Heart left ventricle (tissue), 16 donors: ENCODE results near the gene RAD50. TPM values are rescaled to one million over a fixed set of nuclear protein-coding genes. Genes with fewer than 3 reads are reported as not detected.

ENCODE experiments used
- ATAC-seq, 4 donors: fragments of 200-7000 bp; cut with Tn5 transposase; one replicate each; pipeline ENCODE4 v1.9.1; 2020 to 2022; ENCODE audit warnings: moderate library complexity in 4 of 4, mild to moderate bottlenecking in 3 of 4, moderate number of reproducible peaks in 1 of 4
- DNase-seq, 5 donors: peaks; one replicate each; pipeline ENCODE4 v3.0.0-alpha.2; 2020
- H3K27ac ChIP-seq, 12 donors: fragments of 200-600 bp; sonication (generic) in 4 of 12; one replicate each; pipeline versions ENCODE4 v1.5.0 to v1.8.0; 2016 to 2022; ENCODE audit warnings: mild to moderate bottlenecking in 2 of 12
- H3K27me3 ChIP-seq, 9 donors: fragments of 200-600 bp; sonication (generic) in 2 of 9; one replicate each; pipeline versions ENCODE4 v1.5.1 to v1.8.0; 2016 to 2022; ENCODE audit warnings: mild to moderate bottlenecking in 3 of 9
- H3K36me3 ChIP-seq, 9 donors: fragments of 200-600 bp; sonication (generic) in 2 of 9; one replicate each; pipeline versions ENCODE4 v1.5.0 to v1.8.0; 2018 to 2022; ENCODE audit warnings: mild to moderate bottlenecking in 2 of 9
- H3K4me1 ChIP-seq, 12 donors: fragments of 200-600 bp; sonication (generic) in 4 of 12; one replicate each; pipeline versions ENCODE4 v1.5.0 to v1.8.0; 2016 to 2022; ENCODE audit warnings: mild to moderate bottlenecking in 3 of 12
- H3K4me3 ChIP-seq, 12 donors: fragments of 200-600 bp; sonication (generic) in 4 of 12; one replicate each; pipeline versions ENCODE4 v1.5.0 to v1.8.0; 2017 to 2022; ENCODE audit warnings: mild to moderate bottlenecking in 9 of 12, moderate library complexity in 4 of 12
- H3K9me3 ChIP-seq, 12 donors: fragments of 200-600 bp; sonication (generic) in 4 of 12; one replicate each; pipeline versions ENCODE4 v1.5.0 to v1.8.0; 2016 to 2022; ENCODE audit warnings: mild to moderate bottlenecking in 1 of 12
- CTCF ChIP-seq, 12 donors: fragments of 200-600 bp; sonication (generic) in 4 of 12; IDR thresholded peaks; one replicate each; pipeline versions ENCODE4 v1.5.0 to v1.8.0; 2018 to 2022; ENCODE audit warnings: antibody characterized with exemption in 12 of 12, mild to moderate bottlenecking in 5 of 12
- POLR2A ChIP-seq, 2 donors: fragments of 450-650 bp; IDR thresholded peaks; one replicate each; pipeline ENCODE4 v1.6.1; 2017; ENCODE audit warnings: antibody characterized with exemption in 2 of 2, mild to moderate bottlenecking in 2 of 2, moderate library complexity in 2 of 2
- WGBS, 4 donors: extraction: QIAGEN DNeasy Blood & Tissue Kit in 2 of 4; methylation state at CpG; one replicate each; pipeline versions ENCODE4 v1.1.5 to v1.1.7; 2013 to 2018; 5-methylcytosine and 5-hydroxymethylcytosine counted together
- intact Hi-C, 10 donors: fragments of 100-400 bp; cut with DNase I; formaldehyde crosslinking; loops; one replicate each; pipeline versions ENCODE4 v1.11.1 to v1.14.2; 2022
- polyA plus RNA-seq, 2 donors: library from polyadenylated mRNA; stranded (reverse); fragments of 200-250 nt; gene quantifications; one replicate each; pipeline ENCODE4 v1.2.3, GENCODE V29; 2013
- total RNA-seq, 9 donors: library from RNA; depleted of rRNA in 2 of 9; stranded (reverse); fragments of >200 nt in 2 of 9; fragmentation: NEBNext Ultra II Directional in 3 of 9; extraction: Animal tissue kit (Norgen Biotek cat#: 25700) in 3 of 9; gene quantifications; one replicate each; pipeline versions ENCODE4 v1.1.0 to v1.2.4, GENCODE V29; 2016 to 2023
- donor health status: ischemic (EF 13 %, LVEDD 7.1; RV severe dilation, severe dysfunction).
- donor health status: healthy with polysubstance abuse.
- donor health status: DM: no; HTN: yes; CAD: no.
- donor health status: DM: no; HTN: no; CAD: no.
- donor health status: ischemic (EF 25% LVEDD 6.9; RV normal size, moderate dysfunction).
- donor health status: ischemic (EF 25% LVEDD 5.7; RV mildly dilated, moderate dysfunction).
- donor health status: healthy.
- donor health status: DM: yes; HTN: yes; CAD: no.
- donor health status: ischemic (EF 35%, LVEDD 5.7; RV mildly dilated, moderate dysfunction).
- donor health status: nonischemic (EF 11% LVEDD 7.7; RV severe dilation, severe dysfunction).
- donor health status: DM: yes; HTN: yes; CAD: no.
- donor health status: PGD.
- donor health status: ischemic (EF 29% LVEDD 5.4; RV normal size, mild dysfunction).
- donor health status: nonischemic (EF 23%, LVEDD 6.1; RV moderate dilation, normal function).

The RAD50 gene
- total and polyA plus RNA-seq, 11 donors = 9.3 to 41.8 (median 32.1) TPM

GRCh38 chr5:132681983-132682382 lies 125.2 kb downstream of the RAD50 start:
- Histone ChIP-seq H3K36me3 (no peaks in the 10 kb centered on the region), H3K4me1 (peaks cover 0 to 4% (median 0%) of the 10 kb centered on the region in 12 donors), H3K27ac (no peak overlapping the region), H3K9me3 (no peaks in the 10 kb centered on the region), H3K4me3 (no peak overlapping the region), H3K27me3 (no peaks in the 10 kb centered on the region)
- intact Hi-C loops = no loop called here
- TF ChIP-seq CTCF (IDR thresholded peaks at IDR 0.05) (no peak), POLR2A (IDR thresholded peaks at IDR 0.05) (no peak)
- DNase-seq (no peak), ATAC-seq (no peak)
- WGBS, 4 donors = 80 to 100% (median 97%) methylated on average over 4 of the region's 4 CpGs

GRCh38 chr5:132684491-132684890 lies 127.7 kb downstream of the RAD50 start:
- Histone ChIP-seq H3K4me1 (peaks cover 0 to 14% (median 0%) of the 10 kb centered on the region in 12 donors), H3K4me3 (no peak overlapping the region), H3K36me3 (peaks cover 0 to 5% (median 0%) of the 10 kb centered on the region in 9 donors), H3K27me3 (no peaks in the 10 kb centered on the region), H3K9me3 (no peaks in the 10 kb centered on the region), H3K27ac (no peak overlapping the region)
- DNase-seq = no peak
- intact Hi-C loops = no loop called here
- WGBS, 4 donors = 89 to 93% (median 92%) methylated on average over 6 of the region's 6 CpGs
- TF ChIP-seq CTCF (IDR thresholded peaks at IDR 0.05) (no peak), POLR2A (IDR thresholded peaks at IDR 0.05) (no peak)
- ATAC-seq = no peak

GRCh38 chr5:132684922-132685720 lies 128.3 kb downstream of the RAD50 start:
- no peak for ATAC-seq
- Histone ChIP-seq H3K27ac (no peak overlapping the region), H3K27me3 (no peaks in the 10 kb centered on the region), H3K9me3 (no peaks in the 10 kb centered on the region), H3K4me3 (no peak overlapping the region), H3K4me1 (peaks cover 0 to 14% (median 0%) of the 10 kb centered on the region in 12 donors), H3K36me3 (peaks cover 0 to 6% (median 0%) of the 10 kb centered on the region in 9 donors)
- intact Hi-C loops = no loop called here
- WGBS, 4 donors = 91 to 93% (median 92%) methylated on average over 12 of the region's 12 CpGs
- TF ChIP-seq POLR2A (IDR thresholded peaks at IDR 0.05) (no peak), CTCF (IDR thresholded peaks at IDR 0.05) (no peak)
- DNase-seq = no peak

- no peak for DNase-seq
- Histone ChIP-seq H3K27me3 (no peaks in the 10 kb centered on the region), H3K36me3 (peaks cover 0 to 6% (median 0%) of the 10 kb centered on the region in 9 donors), H3K9me3 (no peaks in the 10 kb centered on the region), H3K4me3 (no peak overlapping the region), H3K4me1 (peaks cover 0 to 14% (median 0%) of the 10 kb centered on the region in 12 donors), H3K27ac (no peak overlapping the region)
- intact Hi-C loops = no loop called here
- no peak for ATAC-seq
- 94 to 96% (median 94%) methylated on average over 3 of the region's 3 CpGs for WGBS, 4 donors
- TF ChIP-seq POLR2A (IDR thresholded peaks at IDR 0.05) = no peak
- TF ChIP-seq CTCF (IDR thresholded peaks at IDR 0.05) = no peak
These were observed 129.4 kb downstream of the RAD50 start for GRCh38 chr5:132686193-132686592.
